ENCODE results near the gene MRPL38. TPM values are rescaled to one million over a fixed set of nuclear protein-coding genes. Genes with fewer than 3 reads are reported as not detected.

MRPL38 gene
- total and polyA plus RNA-seq, 2 donors (not counting 1 experiment from before 2014, with no cell fraction given): 126 to 127 TPM

DNA sequence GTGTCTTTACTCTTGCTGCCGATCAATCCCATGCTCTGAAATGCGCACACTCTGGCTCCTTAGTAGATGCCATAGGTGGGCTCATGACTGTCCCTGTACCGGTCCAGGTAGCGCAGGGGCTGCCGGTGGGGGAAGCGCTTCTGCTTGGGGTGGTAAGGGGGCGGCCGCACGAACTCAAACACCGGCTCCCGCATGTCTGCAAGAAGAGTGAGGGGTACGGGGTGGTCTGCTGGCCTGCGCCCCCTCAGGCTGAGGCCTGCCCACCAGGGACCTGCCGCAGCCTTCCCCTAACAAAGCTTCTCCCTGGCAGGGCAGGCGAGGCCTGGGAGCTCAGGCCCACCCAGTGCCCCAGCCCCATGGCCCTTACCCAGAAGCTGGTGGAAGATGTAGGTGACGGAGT is 5.9 kb downstream of the MRPL38 start:
- no peak overlapping the region for H3K4me2 ChIP-seq (replicated peaks; ENCODE audit: low read depth, low read length, poor library complexity, severe bottlenecking)
- peaks cover 16 to 23% of the 10 kb centered on the region in 2 donors for H3K4me1 ChIP-seq (ENCODE audit: control insufficient read depth in 2 of 2, insufficient read depth in 2 of 2, low read length in 2 of 2)
- DNase-seq (no peak), ATAC-seq (ENCODE audit: low read depth) (no peak)
- H3K27me3 ChIP-seq (replicated peaks in 1 of 4; ENCODE audit: control extremely low read depth in 1 of 4, control insufficient read depth in 3 of 4, insufficient read depth in 4 of 4, low read length in 3 of 4): no peaks in the 10 kb centered on the region
- H3K4me3 ChIP-seq (ENCODE audit: control extremely low read depth in 1 of 5, extremely low read depth in 1 of 5, insufficient read depth in 1 of 5, low read depth in 2 of 5, low read length in 4 of 5): no peak overlapping the region
- Mint-ChIP-seq H3K4me1 (peaks cover 24% of the 10 kb centered on the region), H3K27ac (no peak overlapping the region), H3K4me3 (no peak overlapping the region), H3K27me3 (no peaks in the 10 kb centered on the region), H3K9me3 (ENCODE audit: insufficient read depth) (no peaks in the 10 kb centered on the region)
- WGBS (ENCODE audit: insufficient coverage): 97% methylated on average over 14 of the region's 16 CpGs
- H3K9ac ChIP-seq (ENCODE audit: low read length): no peak overlapping the region
- no peak overlapping the region for H3K27ac ChIP-seq (ENCODE audit: low read length in 2 of 2)
- intact Hi-C loops (cut with micrococcal nuclease): no loop called here
- TF ChIP-seq, protein P1, sequence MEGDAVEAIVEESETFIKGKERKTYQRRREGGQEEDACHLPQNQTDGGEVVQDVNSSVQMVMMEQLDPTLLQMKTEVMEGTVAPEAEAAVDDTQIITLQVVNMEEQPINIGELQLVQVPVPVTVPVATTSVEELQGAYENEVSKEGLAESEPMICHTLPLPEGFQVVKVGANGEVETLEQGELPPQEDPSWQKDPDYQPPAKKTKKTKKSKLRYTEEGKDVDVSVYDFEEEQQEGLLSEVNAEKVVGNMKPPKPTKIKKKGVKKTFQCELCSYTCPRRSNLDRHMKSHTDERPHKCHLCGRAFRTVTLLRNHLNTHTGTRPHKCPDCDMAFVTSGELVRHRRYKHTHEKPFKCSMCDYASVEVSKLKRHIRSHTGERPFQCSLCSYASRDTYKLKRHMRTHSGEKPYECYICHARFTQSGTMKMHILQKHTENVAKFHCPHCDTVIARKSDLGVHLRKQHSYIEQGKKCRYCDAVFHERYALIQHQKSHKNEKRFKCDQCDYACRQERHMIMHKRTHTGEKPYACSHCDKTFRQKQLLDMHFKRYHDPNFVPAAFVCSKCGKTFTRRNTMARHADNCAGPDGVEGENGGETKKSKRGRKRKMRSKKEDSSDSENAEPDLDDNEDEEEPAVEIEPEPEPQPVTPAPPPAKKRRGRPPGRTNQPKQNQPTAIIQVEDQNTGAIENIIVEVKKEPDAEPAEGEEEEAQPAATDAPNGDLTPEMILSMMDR (IDR thresholded peaks at IDR 0.05): no peak
- TF ChIP-seq EZH2 (IDR thresholded peaks at IDR 0.05; ENCODE audit: borderline replicate concordance, insufficient read depth, low read depth, low read length, poor library complexity, severe bottlenecking): no peak
- H3K9me3 ChIP-seq (ENCODE audit: control extremely low read depth in 1 of 3, control insufficient read depth in 2 of 3, insufficient read depth in 1 of 3, low read length in 2 of 3): no peaks in the 10 kb centered on the region
- H4K20me1 ChIP-seq (ENCODE audit: control insufficient read depth, insufficient read depth, low read length, poor library complexity, severe bottlenecking): peaks cover 35% of the 10 kb centered on the region
- H2AFZ ChIP-seq (ENCODE audit: insufficient read depth, low read depth, low read length, poor library complexity, severe bottlenecking): no peak overlapping the region
- peaks cover 0 to 48% of the 10 kb centered on the region in 2 experiments for H3K36me3 ChIP-seq (replicated peaks in 1 of 2; ENCODE audit: control extremely low read depth in 1 of 2, control insufficient read depth in 1 of 2, extremely low read depth in 1 of 2, insufficient read depth in 2 of 2, low read length in 1 of 2)
- ChIA-PET POLR2A (interaction anchor here (0.7 kb wide), 1 partner anchor 125 kb away, joined by 3 read pairs; no protein-coding TSS in a partner anchor), CTCF (interaction anchor here (5.9 kb wide), 1 partner anchor 22 kb away, joined by 52 read pairs; the partner anchor contains the start of gene TRIM47)
- peaks cover 34% of the 10 kb centered on the region for H3K79me2 ChIP-seq (ENCODE audit: control insufficient read depth, insufficient read depth, low read length)

DNA sequence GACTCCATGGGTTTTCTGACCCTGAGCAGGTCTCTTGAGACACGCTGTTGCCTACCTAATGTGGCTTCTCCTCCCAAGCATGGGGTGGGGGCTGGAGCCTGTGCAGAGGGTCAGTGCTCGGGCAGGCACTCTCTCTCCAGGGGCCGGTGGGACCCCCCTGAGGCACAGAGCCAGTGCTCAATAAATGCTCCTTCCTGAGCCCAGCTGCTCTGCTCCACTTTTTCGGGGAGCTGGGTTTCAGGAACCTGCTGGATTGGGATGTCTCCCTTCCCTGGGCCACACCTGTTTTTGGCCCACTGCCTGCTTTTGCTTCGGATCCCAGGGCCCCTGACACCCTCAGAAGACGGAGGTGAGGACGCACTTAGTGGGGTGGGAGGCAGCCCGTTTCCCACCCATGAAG is 6.6 kb downstream of the MRPL38 start:
- ChIA-PET POLR2A (interaction anchor here (0.7 to 1.0 kb wide), 2 partner anchors 63 to 124 kb away, joined by 3 read pairs; no protein-coding TSS in a partner anchor), CTCF (interaction anchor here (0.6 to 5.9 kb wide), 4 partner anchors 21 to 53 kb away, joined by 3 to 52 read pairs (median 15); partner anchors contain the start of genes TRIM47 and UNC13D)
- ATAC-seq (ENCODE audit: low read depth): no peak
- peak overlapping the region; percentile 71 for H3K4me3 Mint-ChIP-seq
- Histone ChIP-seq H4K20me1 (ENCODE audit: control insufficient read depth, insufficient read depth, low read length, poor library complexity, severe bottlenecking) (peaks cover 36% of the 10 kb centered on the region), H3K4me2 (replicated peaks; ENCODE audit: low read depth, low read length, poor library complexity, severe bottlenecking) (no peak overlapping the region), H3K9me3 (ENCODE audit: control extremely low read depth in 1 of 3, control insufficient read depth in 2 of 3, insufficient read depth in 1 of 3, low read length in 2 of 3) (no peaks in the 10 kb centered on the region), H3K4me3 (ENCODE audit: control extremely low read depth in 1 of 5, extremely low read depth in 1 of 5, insufficient read depth in 1 of 5, low read depth in 2 of 5, low read length in 4 of 5) (no peak overlapping the region), H3K4me1 (ENCODE audit: control insufficient read depth in 2 of 2, insufficient read depth in 2 of 2, low read length in 2 of 2) (peaks cover 16 to 19% of the 10 kb centered on the region in 2 donors), H3K79me2 (ENCODE audit: control insufficient read depth, insufficient read depth, low read length) (peaks cover 32% of the 10 kb centered on the region), H2AFZ (ENCODE audit: insufficient read depth, low read depth, low read length, poor library complexity, severe bottlenecking) (no peak overlapping the region), H3K27me3 (replicated peaks in 1 of 4; ENCODE audit: control extremely low read depth in 1 of 4, control insufficient read depth in 3 of 4, insufficient read depth in 4 of 4, low read length in 3 of 4) (no peaks in the 10 kb centered on the region), H3K36me3 (replicated peaks in 1 of 2; ENCODE audit: control extremely low read depth in 1 of 2, control insufficient read depth in 1 of 2, extremely low read depth in 1 of 2, insufficient read depth in 2 of 2, low read length in 1 of 2) (peaks cover 0 to 48% of the 10 kb centered on the region in 2 experiments), H3K27ac (ENCODE audit: low read length in 2 of 2) (no peak overlapping the region), H3K9ac (ENCODE audit: low read length) (no peak overlapping the region)
- DNase-seq: peak; percentile 17
- peaks cover 26% of the 10 kb centered on the region for H3K4me1 Mint-ChIP-seq
- H3K27ac Mint-ChIP-seq: no peak overlapping the region
- no peaks in the 10 kb centered on the region for H3K27me3 Mint-ChIP-seq
- WGBS (ENCODE audit: insufficient coverage): 95% methylated on average over 8 of the region's 8 CpGs
- TF ChIP-seq, protein P1 (IDR thresholded peaks at IDR 0.05): no peak
- no peak for TF ChIP-seq EZH2 (IDR thresholded peaks at IDR 0.05; ENCODE audit: borderline replicate concordance, insufficient read depth, low read depth, low read length, poor library complexity, severe bottlenecking)
- intact Hi-C loops (cut with micrococcal nuclease): no loop called here
- H3K9me3 Mint-ChIP-seq (ENCODE audit: insufficient read depth): no peaks in the 10 kb centered on the region
